ENCODE measurements around the gene ALPK3. TPM values are rescaled to one million over a fixed set of nuclear protein-coding genes. Genes with fewer than 3 reads are reported as not detected.
A peak's percentile ranks its signal among the peaks of the same experiment; 100 is the strongest.
"Not testable (repeated sequence)": the region's sequence is repeated elsewhere in the genome, so short reads cannot be mapped to it uniquely, and the experiment has no call there.

Gene ALPK3
- polyA plus RNA-seq, 1 donor = 9.4 TPM

- Histone ChIP-seq H3K4me3 (ENCODE audit: low read length) (no peak overlapping the region), H3K27me3 (ENCODE audit: control insufficient read depth, insufficient read depth, low read length) (no peaks in the 10 kb centered on the region), H3K36me3 (ENCODE audit: control insufficient read depth, insufficient read depth, low read length) (peaks cover 2% of the 10 kb centered on the region), H3K9me3 (ENCODE audit: control insufficient read depth, low read depth, low read length) (no peaks in the 10 kb centered on the region), H3K27ac (ENCODE audit: low read length) (no peak overlapping the region), H3K4me1 (ENCODE audit: control insufficient read depth, insufficient read depth, low read length) (no peaks in the 10 kb centered on the region)
- no peak for DNase-seq
- WGBS (ENCODE audit: insufficient coverage, low lambda C conversion rate) = no CpG with 5 or more reads among the region's 17 CpGs
These were observed 55.1 kb downstream of the ALPK3 start for GRCh38 chr15:84872009-84872910.

GRCh38 chr15:84873997-84874396 is 56.8 kb downstream of the ALPK3 start:
- DNase-seq = no peak
- H3K4me1 ChIP-seq (ENCODE audit: control insufficient read depth, insufficient read depth, low read length) = no peaks in the 10 kb centered on the region
- no peaks in the 10 kb centered on the region for H3K27me3 ChIP-seq (ENCODE audit: control insufficient read depth, insufficient read depth, low read length)
- H3K9me3 ChIP-seq (ENCODE audit: control insufficient read depth, low read depth, low read length) = no peaks in the 10 kb centered on the region
- no peak overlapping the region for H3K4me3 ChIP-seq (ENCODE audit: low read length)
- no CpG with 5 or more reads among the region's 7 CpGs for WGBS (ENCODE audit: insufficient coverage, low lambda C conversion rate)
- no peak overlapping the region for H3K27ac ChIP-seq (ENCODE audit: low read length)
- H3K36me3 ChIP-seq (ENCODE audit: control insufficient read depth, insufficient read depth, low read length) = peaks cover 2% of the 10 kb centered on the region

GRCh38 chr15:84874981-84875699 is 58.0 kb downstream of the ALPK3 start:
- DNase-seq = peak in 1 of 2 donors; percentile 17
- Histone ChIP-seq H3K9me3 (ENCODE audit: control insufficient read depth, low read depth, low read length) (no peaks in the 10 kb centered on the region), H3K36me3 (ENCODE audit: control insufficient read depth, insufficient read depth, low read length) (no peaks in the 10 kb centered on the region), H3K4me1 (ENCODE audit: control insufficient read depth, insufficient read depth, low read length) (no peaks in the 10 kb centered on the region), H3K27ac (ENCODE audit: low read length) (no peak overlapping the region), H3K4me3 (ENCODE audit: low read length) (no peak overlapping the region), H3K27me3 (ENCODE audit: control insufficient read depth, insufficient read depth, low read length) (no peaks in the 10 kb centered on the region)
- WGBS (ENCODE audit: insufficient coverage, low lambda C conversion rate) = no CpG with 5 or more reads among the region's 5 CpGs

GRCh38 chr15:84876269-84876668 is 59.1 kb downstream of the ALPK3 start:
- Histone ChIP-seq H3K4me3 (ENCODE audit: low read length) (no peak overlapping the region), H3K36me3 (ENCODE audit: control insufficient read depth, insufficient read depth, low read length) (no peaks in the 10 kb centered on the region), H3K4me1 (ENCODE audit: control insufficient read depth, insufficient read depth, low read length) (no peaks in the 10 kb centered on the region), H3K9me3 (ENCODE audit: control insufficient read depth, low read depth, low read length) (no peaks in the 10 kb centered on the region), H3K27me3 (ENCODE audit: control insufficient read depth, insufficient read depth, low read length) (no peaks in the 10 kb centered on the region), H3K27ac (ENCODE audit: low read length) (no peak overlapping the region)
- DNase-seq = no peak

GRCh38 chr15:84877701-84878100 is 60.5 kb downstream of the ALPK3 start:
- H3K27ac ChIP-seq (ENCODE audit: low read length); H3K36me3 ChIP-seq (ENCODE audit: control insufficient read depth, insufficient read depth, low read length); H3K27me3 ChIP-seq (ENCODE audit: control insufficient read depth, insufficient read depth, low read length); H3K4me3 ChIP-seq (ENCODE audit: low read length); H3K9me3 ChIP-seq (ENCODE audit: control insufficient read depth, low read depth, low read length); H3K4me1 ChIP-seq (ENCODE audit: control insufficient read depth, insufficient read depth, low read length); DNase-seq: not testable (repeated sequence)
- WGBS (ENCODE audit: insufficient coverage, low lambda C conversion rate) = no CpG with 5 or more reads among the region's 3 CpGs

GRCh38 chr15:84878504-84878903 is 61.3 kb downstream of the ALPK3 start:
- no CpG with 5 or more reads among the region's 4 CpGs for WGBS (ENCODE audit: insufficient coverage, low lambda C conversion rate)
- Histone ChIP-seq H3K27ac (ENCODE audit: low read length) (no peak overlapping the region), H3K9me3 (ENCODE audit: control insufficient read depth, low read depth, low read length) (no peaks in the 10 kb centered on the region)

GRCh38 chr15:84879088-84879780 is 62.1 kb downstream of the ALPK3 start:
- no CpG with 5 or more reads among the region's 11 CpGs for WGBS (ENCODE audit: insufficient coverage, low lambda C conversion rate)
- no peaks in the 10 kb centered on the region for H3K9me3 ChIP-seq (ENCODE audit: control insufficient read depth, low read depth, low read length)
- no peaks in the 10 kb centered on the region for H3K27me3 ChIP-seq (ENCODE audit: control insufficient read depth, insufficient read depth, low read length)
- H3K4me1 ChIP-seq (ENCODE audit: control insufficient read depth, insufficient read depth, low read length) = peaks cover 5% of the 10 kb centered on the region
- H3K4me3 ChIP-seq (ENCODE audit: low read length) = no peak overlapping the region
- no peak overlapping the region for H3K27ac ChIP-seq (ENCODE audit: low read length)
- H3K36me3 ChIP-seq (ENCODE audit: control insufficient read depth, insufficient read depth, low read length) = no peaks in the 10 kb centered on the region
- no peak for DNase-seq

More at GRCh38 chr15:84878504-84878903, 61.3 kb downstream of the ALPK3 start:
- DNase-seq = peak; percentile 30 to 52
- Histone ChIP-seq H3K36me3 (ENCODE audit: control insufficient read depth, insufficient read depth, low read length) (no peaks in the 10 kb centered on the region), H3K4me1 (ENCODE audit: control insufficient read depth, insufficient read depth, low read length) (no peaks in the 10 kb centered on the region), H3K4me3 (ENCODE audit: low read length) (no peak overlapping the region), H3K27me3 (ENCODE audit: control insufficient read depth, insufficient read depth, low read length) (no peaks in the 10 kb centered on the region)

GRCh38 chr15:84880007-84880406 is 62.9 kb downstream of the ALPK3 start:
- Histone ChIP-seq H3K27ac (ENCODE audit: low read length) (no peak overlapping the region), H3K27me3 (ENCODE audit: control insufficient read depth, insufficient read depth, low read length) (no peaks in the 10 kb centered on the region), H3K4me1 (ENCODE audit: control insufficient read depth, insufficient read depth, low read length) (peaks cover 11% of the 10 kb centered on the region), H3K9me3 (ENCODE audit: control insufficient read depth, low read depth, low read length) (no peaks in the 10 kb centered on the region), H3K4me3 (ENCODE audit: low read length) (no peak overlapping the region), H3K36me3 (ENCODE audit: control insufficient read depth, insufficient read depth, low read length) (no peaks in the 10 kb centered on the region)
- 84% methylated on average over 2 of the region's 3 CpGs for WGBS (ENCODE audit: insufficient coverage, low lambda C conversion rate)
- no peak for DNase-seq

- Histone ChIP-seq H3K27me3 (ENCODE audit: control insufficient read depth, insufficient read depth, low read length) (no peaks in the 10 kb centered on the region), H3K27ac (ENCODE audit: low read length) (no peak overlapping the region), H3K4me3 (ENCODE audit: low read length) (no peak overlapping the region), H3K4me1 (ENCODE audit: control insufficient read depth, insufficient read depth, low read length) (peaks cover 11% of the 10 kb centered on the region), H3K9me3 (ENCODE audit: control insufficient read depth, low read depth, low read length) (no peaks in the 10 kb centered on the region), H3K36me3 (ENCODE audit: control insufficient read depth, insufficient read depth, low read length) (no peaks in the 10 kb centered on the region)
- WGBS (ENCODE audit: insufficient coverage, low lambda C conversion rate) = no CpG with 5 or more reads among the region's 8 CpGs
- DNase-seq = no peak
These were observed 63.8 kb downstream of the ALPK3 start for GRCh38 chr15:84880822-84881519.

- Histone ChIP-seq H3K36me3 (ENCODE audit: control insufficient read depth, insufficient read depth, low read length) (no peaks in the 10 kb centered on the region), H3K4me3 (ENCODE audit: low read length) (no peak overlapping the region)
- WGBS (ENCODE audit: insufficient coverage, low lambda C conversion rate) = 92% methylated on average over 2 of the region's 7 CpGs
These were observed 64.3 kb downstream of the ALPK3 start for GRCh38 chr15:84881520-84881830.

More at GRCh38 chr15:84881520-84881830, 64.3 kb downstream of the ALPK3 start:
- Histone ChIP-seq H3K27me3 (ENCODE audit: control insufficient read depth, insufficient read depth, low read length) (no peaks in the 10 kb centered on the region), H3K27ac (ENCODE audit: low read length) (no peak overlapping the region), H3K9me3 (ENCODE audit: control insufficient read depth, low read depth, low read length) (no peaks in the 10 kb centered on the region), H3K4me1 (ENCODE audit: control insufficient read depth, insufficient read depth, low read length) (peaks cover 14% of the 10 kb centered on the region)
- DNase-seq = no peak
